COLO829 (cell line): ENCODE results near the gene DDX24.

Experiments used
- DNase-seq: peaks from one replicate; pipeline ENCODE4 v3.0.0; 2012; ENCODE audit warnings: low spot score

The DDX24 gene

GRCh38 chr14:94010625-94011024 is 70.4 kb downstream of the DDX24 start:
- DNase-seq: no peak

- DNase-seq: peak; percentile 44
Measured at GRCh38 chr14:94009767-94010166, 71.2 kb downstream of the DDX24 start.

GRCh38 chr14:94008234-94008633 is 72.8 kb downstream of the DDX24 start:
- DNase-seq: no peak

- DNase-seq: peak; percentile 54
Measured at GRCh38 chr14:94005324-94006073, 75.5 kb downstream of the DDX24 start.

- DNase-seq: no peak
Measured at GRCh38 chr14:94004015-94004414, 77.0 kb downstream of the DDX24 start.

GRCh38 chr14:94003397-94003796 is 77.6 kb downstream of the DDX24 start:
- no peak for DNase-seq

GRCh38 chr14:94001501-94002396 is 79.3 kb downstream of the DDX24 start:
- DNase-seq: peak; percentile 83

- DNase-seq: no peak
Measured at GRCh38 chr14:94001016-94001415, 80.0 kb downstream of the DDX24 start.

GRCh38 chr14:94000267-94000666 is 80.7 kb downstream of the DDX24 start:
- no peak for DNase-seq

GRCh38 chr14:93999573-93999972 is 81.4 kb downstream of the DDX24 start:
- no peak for DNase-seq

- no peak for DNase-seq
Measured at GRCh38 chr14:93998871-93999403, 82.1 kb downstream of the DDX24 start.
